ENCODE data around the gene LITAF. TPM values are rescaled to one million over a fixed set of nuclear protein-coding genes. Genes with fewer than 3 reads are reported as not detected.
"Not testable (repeated sequence)": the region's sequence is repeated elsewhere in the genome, so short reads cannot be mapped to it uniquely, and the experiment has no call there.

Gene LITAF
- total and polyA plus RNA-seq, 4 donors = 40.7 to 86.3 (median 59.3) TPM

GRCh38 chr16:11560701-11561453, 25.8 kb downstream of the LITAF start:
- Histone ChIP-seq H3K4me1 (ENCODE audit: control insufficient read depth, insufficient read depth, low read length) (peaks cover 50% of the 10 kb centered on the region), H3K27ac (ENCODE audit: low read depth, low read length) (peak overlapping the region; percentile 80), H3K9me3 (ENCODE audit: control insufficient read depth, insufficient read depth, low read length) (no peaks in the 10 kb centered on the region), H3K4me3 (ENCODE audit: low read depth, low read length) (no peak overlapping the region), H3K27me3 (ENCODE audit: control insufficient read depth, insufficient read depth, low read length) (no peaks in the 10 kb centered on the region), H3K36me3 (ENCODE audit: control insufficient read depth, insufficient read depth, low read length) (no peaks in the 10 kb centered on the region)
- WGBS (ENCODE audit: insufficient coverage) = 38% methylated on average over 12 of the region's 21 CpGs
- DNase-seq (ENCODE audit: low read depth in 4 of 6, low spot score in 6 of 6) = peak in 1 of 6 donors; percentile 67

- Histone ChIP-seq H3K4me1 (ENCODE audit: control insufficient read depth, insufficient read depth, low read length) (peaks cover 44% of the 10 kb centered on the region), H3K27ac (ENCODE audit: low read depth, low read length) (peak overlapping the region; percentile 95)
- 82% methylated on average over 4 of the region's 6 CpGs for WGBS (ENCODE audit: insufficient coverage)
- H3K36me3 ChIP-seq (ENCODE audit: control insufficient read depth, insufficient read depth, low read length); H3K9me3 ChIP-seq (ENCODE audit: control insufficient read depth, insufficient read depth, low read length); DNase-seq (ENCODE audit: low read depth in 4 of 6, low spot score in 6 of 6); H3K27me3 ChIP-seq (ENCODE audit: control insufficient read depth, insufficient read depth, low read length); H3K4me3 ChIP-seq (ENCODE audit: low read depth, low read length): not testable (repeated sequence)
Observed at GRCh38 chr16:11558308-11558823, 28.4 kb downstream of the LITAF start.

GRCh38 chr16:11557801-11558200, 28.9 kb downstream of the LITAF start:
- H3K36me3 ChIP-seq (ENCODE audit: control insufficient read depth, insufficient read depth, low read length) = peaks cover 10% of the 10 kb centered on the region
- H3K4me3 ChIP-seq (ENCODE audit: low read depth, low read length) = no peak overlapping the region
- peak overlapping the region; percentile 95 for H3K27ac ChIP-seq (ENCODE audit: low read depth, low read length)
- no peaks in the 10 kb centered on the region for H3K27me3 ChIP-seq (ENCODE audit: control insufficient read depth, insufficient read depth, low read length)
- H3K9me3 ChIP-seq (ENCODE audit: control insufficient read depth, insufficient read depth, low read length) = no peaks in the 10 kb centered on the region
- peak in 5 of 6 donors; percentile 54 to 93 (median 72) for DNase-seq (ENCODE audit: low read depth in 4 of 6, low spot score in 6 of 6)
- peaks cover 47% of the 10 kb centered on the region for H3K4me1 ChIP-seq (ENCODE audit: control insufficient read depth, insufficient read depth, low read length)
- WGBS (ENCODE audit: insufficient coverage) = 10% methylated on average over 1 of the region's 6 CpGs

- no peak for DNase-seq (ENCODE audit: low read depth in 4 of 6, low spot score in 6 of 6)
- Histone ChIP-seq H3K27ac (ENCODE audit: low read depth, low read length) (peak overlapping the region; percentile 95), H3K9me3 (ENCODE audit: control insufficient read depth, insufficient read depth, low read length) (no peaks in the 10 kb centered on the region), H3K36me3 (ENCODE audit: control insufficient read depth, insufficient read depth, low read length) (peaks cover 14% of the 10 kb centered on the region), H3K4me3 (ENCODE audit: low read depth, low read length) (no peak overlapping the region), H3K27me3 (ENCODE audit: control insufficient read depth, insufficient read depth, low read length) (no peaks in the 10 kb centered on the region), H3K4me1 (ENCODE audit: control insufficient read depth, insufficient read depth, low read length) (peaks cover 48% of the 10 kb centered on the region)
- WGBS (ENCODE audit: insufficient coverage) = 60% methylated on average over 4 of the region's 9 CpGs
Observed at GRCh38 chr16:11556945-11557720, 29.6 kb downstream of the LITAF start.

- peaks cover 15% of the 10 kb centered on the region for H3K36me3 ChIP-seq (ENCODE audit: control insufficient read depth, insufficient read depth, low read length)
- no peak overlapping the region for H3K27ac ChIP-seq (ENCODE audit: low read depth, low read length)
- no peaks in the 10 kb centered on the region for H3K27me3 ChIP-seq (ENCODE audit: control insufficient read depth, insufficient read depth, low read length)
- DNase-seq (ENCODE audit: low read depth in 4 of 6, low spot score in 6 of 6) = no peak
- H3K4me3 ChIP-seq (ENCODE audit: low read depth, low read length) = no peak overlapping the region
- H3K9me3 ChIP-seq (ENCODE audit: control insufficient read depth, insufficient read depth, low read length) = no peaks in the 10 kb centered on the region
- 96% methylated on average over 9 of the region's 13 CpGs for WGBS (ENCODE audit: insufficient coverage)
- peaks cover 42% of the 10 kb centered on the region for H3K4me1 ChIP-seq (ENCODE audit: control insufficient read depth, insufficient read depth, low read length)
Observed at GRCh38 chr16:11556214-11556819, 30.4 kb downstream of the LITAF start.

- 100% methylated on average over 2 of the region's 6 CpGs for WGBS (ENCODE audit: insufficient coverage)
- H3K9me3 ChIP-seq (ENCODE audit: control insufficient read depth, insufficient read depth, low read length) = no peaks in the 10 kb centered on the region
- peaks cover 29% of the 10 kb centered on the region for H3K36me3 ChIP-seq (ENCODE audit: control insufficient read depth, insufficient read depth, low read length)
- DNase-seq (ENCODE audit: low read depth in 4 of 6, low spot score in 6 of 6) = no peak
- no peak overlapping the region for H3K27ac ChIP-seq (ENCODE audit: low read depth, low read length)
- H3K4me3 ChIP-seq (ENCODE audit: low read depth, low read length) = no peak overlapping the region
- no peaks in the 10 kb centered on the region for H3K27me3 ChIP-seq (ENCODE audit: control insufficient read depth, insufficient read depth, low read length)
- H3K4me1 ChIP-seq (ENCODE audit: control insufficient read depth, insufficient read depth, low read length) = peaks cover 35% of the 10 kb centered on the region
Observed at GRCh38 chr16:11554053-11554452, 32.7 kb downstream of the LITAF start.

- peaks cover 29% of the 10 kb centered on the region for H3K36me3 ChIP-seq (ENCODE audit: control insufficient read depth, insufficient read depth, low read length)
- no peak for DNase-seq (ENCODE audit: low read depth in 4 of 6, low spot score in 6 of 6)
- no peaks in the 10 kb centered on the region for H3K27me3 ChIP-seq (ENCODE audit: control insufficient read depth, insufficient read depth, low read length)
- WGBS (ENCODE audit: insufficient coverage) = 72% methylated on average over 11 of the region's 11 CpGs
- no peaks in the 10 kb centered on the region for H3K9me3 ChIP-seq (ENCODE audit: control insufficient read depth, insufficient read depth, low read length)
- H3K4me1 ChIP-seq (ENCODE audit: control insufficient read depth, insufficient read depth, low read length) = peaks cover 28% of the 10 kb centered on the region
- H3K27ac ChIP-seq (ENCODE audit: low read depth, low read length) = no peak overlapping the region
- no peak overlapping the region for H3K4me3 ChIP-seq (ENCODE audit: low read depth, low read length)
Observed at GRCh38 chr16:11553371-11553770, 33.3 kb downstream of the LITAF start.

GRCh38 chr16:11552440-11552839, 34.3 kb downstream of the LITAF start:
- no peaks in the 10 kb centered on the region for H3K9me3 ChIP-seq (ENCODE audit: control insufficient read depth, insufficient read depth, low read length)
- peaks cover 29% of the 10 kb centered on the region for H3K36me3 ChIP-seq (ENCODE audit: control insufficient read depth, insufficient read depth, low read length)
- DNase-seq (ENCODE audit: low read depth in 4 of 6, low spot score in 6 of 6) = no peak
- WGBS (ENCODE audit: insufficient coverage) = 74% methylated on average over 7 of the region's 8 CpGs
- H3K27me3 ChIP-seq (ENCODE audit: control insufficient read depth, insufficient read depth, low read length) = no peaks in the 10 kb centered on the region
- no peak overlapping the region for H3K27ac ChIP-seq (ENCODE audit: low read depth, low read length)
- peaks cover 19% of the 10 kb centered on the region for H3K4me1 ChIP-seq (ENCODE audit: control insufficient read depth, insufficient read depth, low read length)
- no peak overlapping the region for H3K4me3 ChIP-seq (ENCODE audit: low read depth, low read length)

- WGBS (ENCODE audit: insufficient coverage) = no CpG with 5 or more reads among the region's 3 CpGs
Observed at GRCh38 chr16:11551842-11552241, 34.9 kb downstream of the LITAF start.

More at GRCh38 chr16:11551842-11552241, 34.9 kb downstream of the LITAF start:
- DNase-seq (ENCODE audit: low read depth in 4 of 6, low spot score in 6 of 6) = no peak
- H3K9me3 ChIP-seq (ENCODE audit: control insufficient read depth, insufficient read depth, low read length) = no peaks in the 10 kb centered on the region
- no peak overlapping the region for H3K27ac ChIP-seq (ENCODE audit: low read depth, low read length)
- H3K27me3 ChIP-seq (ENCODE audit: control insufficient read depth, insufficient read depth, low read length) = no peaks in the 10 kb centered on the region
- H3K4me3 ChIP-seq (ENCODE audit: low read depth, low read length) = no peak overlapping the region
- H3K4me1 ChIP-seq (ENCODE audit: control insufficient read depth, insufficient read depth, low read length) = peaks cover 14% of the 10 kb centered on the region
- H3K36me3 ChIP-seq (ENCODE audit: control insufficient read depth, insufficient read depth, low read length) = peaks cover 29% of the 10 kb centered on the region

Data from spinal cord (tissue), 10 donors.